HG03342 (cell line): Measurements from ENCODE around the gene SPRING1.
"Not testable (repeated sequence)": the region's sequence is repeated elsewhere in the genome, so short reads cannot be mapped to it uniquely, and the experiment has no call there.

Source experiments
- ATAC-seq: cut with Tn5 transposase; IDR thresholded peaks from one replicate; pipeline ENCODE4 v1.9.1; 2021; ENCODE audit warnings: mild to moderate bottlenecking, moderate library complexity; ENCODE audit not compliant: unreplicated experiment

Gene SPRING1

DNA sequence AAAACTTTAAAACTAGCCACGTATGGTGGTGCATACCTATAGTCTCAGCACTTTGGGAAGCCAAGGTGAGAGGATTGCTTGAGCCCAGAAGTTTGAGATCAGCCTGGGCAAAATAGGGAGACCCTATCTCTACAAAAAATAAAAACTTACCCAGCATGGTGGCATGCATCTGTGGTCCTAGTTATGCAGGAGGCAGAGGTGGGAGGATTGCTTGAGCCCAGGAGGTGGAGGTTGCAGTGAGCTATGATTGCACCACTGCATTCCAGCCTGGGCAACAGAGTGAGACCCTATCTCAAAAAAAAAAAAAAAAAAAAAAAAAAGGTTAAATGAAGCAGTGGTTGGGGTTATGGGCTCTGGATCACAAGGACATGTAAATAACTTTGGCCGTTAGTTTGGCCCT lies 4.9 kb upstream of the SPRING1 start:
- ATAC-seq: not testable (repeated sequence)

DNA sequence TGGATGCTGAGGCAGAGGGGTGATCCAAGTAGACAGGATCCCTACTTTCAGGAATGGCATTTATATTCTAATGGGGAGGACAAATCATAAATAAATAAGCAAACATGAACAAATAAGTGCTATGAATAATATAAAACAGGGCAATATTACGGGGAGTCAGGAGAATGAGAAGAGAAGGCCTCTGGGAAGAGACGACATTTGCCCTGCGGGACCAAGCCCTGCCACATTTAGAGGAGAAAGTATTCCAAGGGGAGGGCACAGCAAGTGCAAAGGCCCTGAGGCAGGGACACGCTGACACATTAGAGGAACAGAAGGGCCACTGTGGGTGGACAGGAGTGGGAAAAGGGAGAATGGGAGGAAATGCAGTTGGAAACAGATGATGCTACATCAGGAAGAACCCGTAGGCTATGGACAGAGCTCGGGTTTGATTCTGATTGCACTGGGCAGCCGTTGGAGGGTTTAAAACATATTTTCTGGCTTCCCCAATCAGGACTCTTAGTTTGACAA lies 1.6 kb upstream of the SPRING1 start:
- no peak for ATAC-seq

DNA sequence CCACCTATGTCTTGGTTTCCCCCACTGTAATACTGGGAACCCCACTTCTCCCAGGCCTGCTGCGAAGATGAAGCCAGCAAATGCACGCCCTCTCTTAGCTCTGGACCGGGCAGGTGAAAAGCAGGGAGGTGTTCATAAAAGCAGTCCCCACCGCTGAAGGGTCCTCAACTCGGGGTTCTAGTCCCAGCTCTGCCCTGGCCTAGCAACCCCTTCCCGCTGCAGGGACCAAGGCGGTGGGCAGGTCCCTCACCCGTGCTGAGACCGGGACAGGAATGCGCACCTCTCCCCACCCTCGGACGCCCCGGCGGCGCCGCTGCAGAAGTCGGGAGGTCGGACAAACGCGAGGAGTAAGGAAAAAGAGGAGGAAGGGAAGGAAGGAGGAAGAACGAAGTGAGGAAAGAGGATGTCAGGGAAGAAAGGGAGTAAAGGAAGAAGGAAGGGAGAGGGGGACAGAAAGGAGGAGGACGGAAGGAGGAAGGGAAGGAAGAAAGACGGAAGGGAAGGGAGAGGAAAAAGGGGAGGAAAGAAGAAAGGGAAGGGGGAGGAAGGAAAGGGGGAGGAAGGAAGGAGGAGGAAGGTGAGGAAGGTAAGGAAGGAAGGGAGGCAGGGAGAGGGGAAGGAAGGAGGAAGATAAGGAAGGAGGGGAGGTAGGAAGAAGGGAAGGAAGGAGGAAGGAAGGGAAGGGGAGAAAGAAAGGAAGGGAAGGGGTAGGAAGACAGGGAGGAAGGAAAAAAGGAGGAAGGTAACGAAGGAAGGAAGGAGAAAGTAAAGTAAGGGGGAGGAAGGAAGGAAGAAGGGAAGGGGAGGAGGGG lies 701 bp downstream of the SPRING1 start:
- ATAC-seq: no peak

GRCh38 chr12:116735951-116736599 lies 1.8 kb downstream of the SPRING1 start:
- no peak for ATAC-seq

DNA sequence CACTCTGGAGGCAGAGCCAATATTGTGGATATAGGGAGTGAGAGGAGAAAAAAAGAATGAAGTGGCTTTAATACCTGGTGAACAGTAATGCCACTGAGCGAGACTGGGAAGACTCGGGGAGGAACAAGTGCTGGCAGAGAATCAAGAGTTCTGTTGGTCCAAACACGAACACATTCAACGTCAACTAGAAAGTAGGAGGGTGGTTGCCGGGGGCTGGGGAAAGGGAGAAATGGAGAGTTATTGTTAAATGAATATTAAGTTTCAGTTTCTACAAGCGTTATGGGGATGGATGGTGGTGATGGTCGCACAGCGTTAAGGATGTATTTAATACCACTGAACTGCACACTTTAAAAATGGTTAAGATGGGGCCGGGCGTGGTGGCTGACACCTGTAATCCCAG lies 2.8 kb downstream of the SPRING1 start:
- no peak for ATAC-seq

- no peak for ATAC-seq
Measured at GRCh38 chr12:116734156-116734768, 3.6 kb downstream of the SPRING1 start.

GRCh38 chr12:116731801-116732200 lies 6.1 kb downstream of the SPRING1 start:
- ATAC-seq: no peak

DNA sequence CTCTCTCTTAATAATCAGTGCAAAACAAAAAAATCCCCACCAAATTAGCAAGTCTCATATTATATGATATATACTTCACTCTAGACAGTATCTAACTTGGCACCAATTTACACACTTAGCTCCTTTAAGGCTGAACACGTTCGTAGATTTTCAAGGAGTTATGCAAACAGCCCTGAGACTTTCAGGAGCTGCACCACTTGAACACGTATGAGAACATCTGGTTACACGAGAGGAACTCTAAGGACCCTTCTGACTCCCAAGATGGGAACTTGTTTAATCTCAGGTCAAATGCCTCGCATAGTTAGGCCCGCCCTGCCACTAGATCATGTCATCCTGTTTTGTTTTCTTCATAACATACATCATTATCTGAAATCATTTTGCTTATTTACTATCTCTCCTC lies 10.0 kb downstream of the SPRING1 start:
- ATAC-seq: no peak

DNA sequence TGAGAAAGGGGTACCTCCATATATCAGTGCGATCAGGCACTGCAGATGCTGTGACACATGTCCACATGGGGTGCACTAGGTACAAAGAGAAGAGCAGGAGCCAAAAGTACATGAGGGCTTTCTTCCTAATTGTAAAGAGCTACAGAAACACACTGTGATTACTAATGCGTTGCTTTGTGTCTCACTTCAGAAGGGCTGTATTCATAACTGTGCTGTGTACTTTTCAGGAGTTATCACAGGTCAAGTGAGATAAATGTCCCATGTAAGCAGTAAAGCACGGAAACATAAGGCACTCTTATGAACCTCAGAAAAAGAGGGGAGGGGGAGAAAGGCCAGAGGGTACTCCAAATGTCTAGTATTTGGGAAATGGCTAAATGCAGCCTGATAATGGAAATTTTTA lies 10.6 kb downstream of the SPRING1 start:
- no peak for ATAC-seq

DNA sequence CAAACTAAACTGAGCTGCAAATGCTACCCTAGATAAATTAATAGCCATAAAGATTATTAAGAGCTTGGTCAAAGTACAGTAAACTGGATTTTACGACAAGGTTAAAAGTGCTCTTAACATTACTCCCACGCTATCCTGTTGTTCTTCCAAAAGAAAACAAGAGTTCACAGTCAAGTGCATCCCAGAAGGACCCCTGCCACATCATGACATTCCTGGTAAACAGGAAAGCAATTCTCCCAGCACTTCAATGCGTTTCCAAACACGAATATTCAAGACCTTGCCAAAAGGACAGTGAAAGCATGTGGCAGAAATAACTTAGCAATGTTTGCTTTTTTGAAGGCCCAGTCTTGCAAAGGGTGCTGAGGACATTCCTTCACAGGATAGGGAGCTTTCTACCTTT lies 11.2 kb downstream of the SPRING1 start:
- no peak for ATAC-seq

GRCh38 chr12:116722245-116722644 lies 15.6 kb downstream of the SPRING1 start:
- ATAC-seq: no peak

GRCh38 chr12:116719731-116720528 lies 17.9 kb downstream of the SPRING1 start:
- ATAC-seq: no peak

- ATAC-seq: no peak
Measured at GRCh38 chr12:116718655-116719454, 19.0 kb downstream of the SPRING1 start.

DNA sequence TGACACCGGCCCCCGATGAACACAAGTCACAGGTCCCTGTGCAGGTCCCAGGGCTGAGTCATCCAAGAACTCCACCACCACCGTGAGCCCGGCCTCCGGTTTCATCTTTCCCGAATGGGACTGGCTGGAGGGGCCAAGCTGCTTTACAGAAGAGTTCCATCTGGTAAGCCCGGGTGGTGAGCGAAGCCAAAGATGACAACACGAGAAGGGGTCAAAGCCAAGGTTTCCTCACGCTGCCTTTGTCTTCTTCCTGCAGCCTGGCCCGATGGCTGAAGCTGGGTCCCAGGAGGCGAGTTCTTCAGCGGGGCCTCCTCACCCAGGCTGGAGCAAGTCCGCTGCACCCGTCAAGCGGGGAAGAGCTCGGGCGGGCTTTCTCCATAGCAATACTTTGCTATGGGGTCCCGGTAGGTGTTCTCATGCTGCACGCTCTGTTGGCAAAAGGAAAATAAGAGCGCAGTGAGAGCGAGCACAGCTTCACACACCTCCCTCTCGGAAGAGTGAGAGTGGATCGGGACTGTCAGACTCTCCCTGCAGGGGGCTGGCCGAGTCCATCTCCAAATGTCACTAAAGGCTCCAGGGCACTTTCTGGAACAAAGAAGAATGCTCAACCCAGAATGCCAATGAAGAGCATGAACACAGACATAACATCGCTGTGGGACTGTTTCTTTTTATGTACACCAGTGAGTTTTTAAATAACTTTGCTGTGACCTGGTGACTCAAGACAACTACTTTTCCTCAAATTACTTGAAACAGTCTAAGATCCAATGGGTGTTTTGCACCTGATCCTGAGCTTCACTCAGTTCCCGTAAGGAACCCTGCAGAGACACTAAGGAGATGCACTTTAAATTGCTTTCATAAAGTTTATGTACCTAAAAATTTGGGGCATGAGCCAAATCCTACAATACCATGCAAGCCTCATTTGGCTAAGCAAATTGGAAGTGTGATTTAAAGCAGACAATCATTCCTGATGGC lies 20.1 kb downstream of the SPRING1 start:
- no peak for ATAC-seq

GRCh38 chr12:116714175-116714574 lies 23.7 kb downstream of the SPRING1 start:
- ATAC-seq: no peak

- no peak for ATAC-seq
Measured at GRCh38 chr12:116713527-116713926, 24.3 kb downstream of the SPRING1 start.

DNA sequence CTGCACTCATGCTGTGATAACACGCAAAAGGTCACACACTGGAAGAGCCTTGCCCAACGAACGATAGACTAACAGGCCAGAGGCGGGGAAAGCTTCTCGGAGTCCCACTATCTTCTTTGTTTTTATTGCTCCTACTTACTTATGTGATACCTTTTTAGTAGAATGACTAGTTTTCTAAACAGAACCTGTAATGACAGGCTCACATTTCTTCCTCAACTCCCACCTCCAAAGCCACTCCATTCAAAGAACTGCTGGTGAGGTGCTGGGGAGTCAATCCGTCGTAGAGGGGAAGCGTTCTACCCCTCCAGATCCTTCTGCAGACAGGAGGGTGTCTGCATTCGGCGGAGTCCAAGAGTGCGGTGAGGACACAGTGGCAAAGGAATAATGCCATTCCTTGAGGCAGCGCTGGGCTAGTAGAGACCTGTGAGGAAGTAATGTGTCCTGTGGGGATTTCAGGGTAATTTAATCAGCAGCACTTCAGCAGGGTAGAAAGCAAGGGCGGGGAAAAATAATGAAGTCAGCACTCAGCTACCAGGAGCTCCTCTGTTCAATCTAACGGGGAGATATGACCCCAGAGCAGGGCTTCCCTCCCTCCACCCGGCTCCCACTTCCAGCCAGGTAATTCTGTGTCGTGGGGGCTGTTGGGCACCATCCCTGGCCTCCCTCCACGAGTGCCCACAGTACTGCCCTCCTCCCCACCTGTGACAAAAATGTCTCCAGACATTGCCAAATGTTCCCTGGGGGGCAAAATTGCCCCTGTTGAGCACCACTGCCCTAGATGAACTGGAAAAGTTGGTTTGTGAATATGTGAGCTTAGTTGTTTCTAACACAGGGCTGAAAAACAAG lies 25.2 kb downstream of the SPRING1 start:
- no peak for ATAC-seq
